HG03196 (cell line): ENCODE measurements around the gene LRMDA.
"Not testable (repeated sequence)": the region's sequence is repeated elsewhere in the genome, so short reads cannot be mapped to it uniquely, and the experiment has no call there.

Source experiments
- ATAC-seq: cut with Tn5 transposase; IDR thresholded peaks from one replicate; pipeline ENCODE4 v1.9.1; 2021; ENCODE audit not compliant: unreplicated experiment

The LRMDA gene

GRCh38 chr10:75605096-75605495, 173.7 kb downstream of the LRMDA start:
- no peak for ATAC-seq

GRCh38 chr10:75605795-75606194, 174.4 kb downstream of the LRMDA start:
- not testable (repeated sequence) for ATAC-seq

- ATAC-seq, result peak; percentile 66
Measured at GRCh38 chr10:75606203-75606779, 174.9 kb downstream of the LRMDA start.

GRCh38 chr10:75607576-75607975, 176.2 kb downstream of the LRMDA start:
- ATAC-seq, result no peak

- no peak for ATAC-seq
Measured at GRCh38 chr10:75610183-75610582, 178.8 kb downstream of the LRMDA start.

GRCh38 chr10:75611172-75611992, 180.0 kb downstream of the LRMDA start:
- ATAC-seq, result peak; percentile 24

- peak; percentile 35 for ATAC-seq
Measured at GRCh38 chr10:75611993-75612372, 180.6 kb downstream of the LRMDA start.

GRCh38 chr10:75612904-75613684, 181.7 kb downstream of the LRMDA start:
- no peak for ATAC-seq

GRCh38 chr10:75613685-75614504, 182.5 kb downstream of the LRMDA start:
- peak; percentile 39 for ATAC-seq

- ATAC-seq, result no peak
Measured at GRCh38 chr10:75616076-75616475, 184.7 kb downstream of the LRMDA start.

- ATAC-seq, result no peak
Measured at GRCh38 chr10:75616874-75617478, 185.6 kb downstream of the LRMDA start.

- no peak for ATAC-seq
Measured at GRCh38 chr10:75617485-75618155, 186.2 kb downstream of the LRMDA start.

GRCh38 chr10:75619635-75620034, 188.2 kb downstream of the LRMDA start:
- ATAC-seq, result no peak

- no peak for ATAC-seq
Measured at GRCh38 chr10:75620356-75620755, 188.9 kb downstream of the LRMDA start.

- ATAC-seq, result not testable (repeated sequence)
Measured at GRCh38 chr10:75621003-75621402, 189.6 kb downstream of the LRMDA start.

GRCh38 chr10:75622503-75622902, 191.1 kb downstream of the LRMDA start:
- ATAC-seq, result no peak

- ATAC-seq, result no peak
Measured at GRCh38 chr10:75623310-75624093, 192.1 kb downstream of the LRMDA start.

- no peak for ATAC-seq
Measured at GRCh38 chr10:75624638-75625037, 193.2 kb downstream of the LRMDA start.

- ATAC-seq, result no peak
Measured at GRCh38 chr10:75630746-75631145, 199.3 kb downstream of the LRMDA start.
